CD4-positive, alpha-beta T cell treated with Interleukin-15 for 1 hour (primary cell): ENCODE results near the gene RPF1.
"Not testable (repeated sequence)": the region's sequence is repeated elsewhere in the genome, so short reads cannot be mapped to it uniquely, and the experiment has no call there.

ENCODE experiments used
- DNase-seq: peaks from one replicate; pipeline ENCODE4 v3.0.0-alpha.2; 2020

The RPF1 gene

DNA sequence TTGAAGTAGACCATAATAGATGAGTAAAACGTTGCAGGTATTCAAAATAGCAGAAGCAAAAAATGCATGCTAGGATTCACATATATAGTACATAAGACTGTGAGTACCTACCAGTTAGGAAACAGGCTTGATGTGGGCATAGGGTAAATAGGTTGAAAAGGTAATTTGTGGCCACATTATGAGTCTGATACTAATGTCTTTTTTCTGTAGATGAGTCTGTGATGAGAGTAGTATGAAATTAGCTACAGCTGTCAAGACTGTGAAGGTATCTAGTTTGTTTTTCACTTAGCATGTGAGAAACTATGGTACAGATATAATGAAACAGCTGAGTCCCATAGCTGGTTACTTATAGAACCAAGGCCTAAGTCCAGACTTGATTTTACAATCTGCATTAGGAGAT, 14.7 kb downstream of the RPF1 start:
- DNase-seq, result no peak

DNA sequence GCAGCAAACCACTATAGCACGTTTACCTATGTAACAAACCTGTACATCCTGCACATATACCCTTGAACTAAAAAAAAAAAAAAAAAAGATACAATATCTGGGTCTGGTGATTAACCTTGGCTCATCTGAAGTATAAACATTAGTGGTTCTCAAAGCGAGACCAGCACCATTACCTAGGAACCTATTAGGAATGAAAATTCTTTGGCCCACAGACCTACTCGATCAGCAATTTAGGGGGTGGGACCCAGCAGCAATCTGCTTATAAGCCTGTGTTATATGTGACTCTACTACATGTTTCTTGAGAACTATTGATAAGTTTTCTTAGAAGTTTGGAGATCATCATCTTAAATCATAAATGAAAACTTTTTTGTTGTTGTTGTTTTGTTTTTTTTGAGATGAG, 17.4 kb downstream of the RPF1 start:
- no peak for DNase-seq

GRCh38 chr1:84497631-84498275, 18.7 kb downstream of the RPF1 start:
- no peak for DNase-seq

DNA sequence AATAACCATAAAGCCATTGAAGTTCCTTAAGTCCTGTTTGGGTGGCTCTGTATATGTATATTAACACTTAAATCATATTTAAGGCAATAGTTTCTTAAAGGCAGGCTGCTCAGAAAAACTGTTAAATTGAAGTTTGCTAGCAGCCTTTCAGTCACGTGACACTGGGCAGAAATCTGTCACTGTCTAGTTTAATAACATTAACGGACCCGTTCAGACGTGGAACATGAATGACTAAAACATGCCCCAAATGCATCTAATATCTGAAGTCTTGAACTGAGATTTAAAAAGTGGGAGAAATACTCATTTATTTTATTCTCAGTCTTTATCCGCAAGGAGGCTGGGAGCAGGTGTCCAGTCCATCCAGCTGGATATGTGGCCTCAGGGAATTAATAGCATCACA, 23.9 kb downstream of the RPF1 start:
- no peak for DNase-seq

DNA sequence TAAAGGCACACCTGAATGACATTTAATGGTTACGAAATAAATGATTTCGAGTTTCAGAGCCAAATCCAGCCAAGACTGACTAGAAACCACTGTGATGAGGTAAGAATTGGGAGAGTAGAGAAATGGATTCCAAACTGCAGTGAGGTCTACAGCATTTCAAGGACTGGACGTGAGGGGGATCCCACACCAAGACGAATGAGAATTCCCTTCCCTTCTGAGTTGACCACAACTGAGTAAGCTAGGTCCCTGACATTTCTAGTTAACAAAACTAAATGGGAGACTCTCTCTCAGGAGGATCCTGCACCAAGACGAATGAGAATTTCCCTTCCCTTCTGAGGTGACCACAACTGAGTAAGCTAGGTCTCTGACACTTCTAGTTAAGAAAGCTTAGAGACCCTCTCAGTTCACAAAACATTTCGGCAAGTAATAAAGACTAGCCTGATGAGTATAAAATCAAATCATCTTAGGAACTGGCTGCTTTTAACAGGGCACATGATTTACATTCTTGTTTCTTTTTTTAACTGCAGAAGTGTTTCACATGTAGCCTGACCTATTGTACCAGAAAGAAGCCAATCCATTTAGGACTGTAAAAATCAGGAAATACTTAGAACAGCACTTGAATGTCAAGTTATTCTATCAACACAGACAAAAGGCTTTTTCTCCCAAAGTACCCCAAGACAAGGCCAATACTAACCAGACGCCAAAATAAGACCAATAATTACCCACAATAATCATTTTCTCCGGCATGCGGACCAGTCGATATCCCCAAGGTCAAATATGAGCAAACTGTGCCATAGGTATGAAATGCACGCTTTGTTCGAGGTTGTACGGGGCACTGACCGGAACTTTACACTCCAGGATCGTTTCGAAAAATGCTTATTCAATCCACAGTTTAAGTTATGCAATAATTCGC, 25.8 kb downstream of the RPF1 start:
- no peak for DNase-seq

GRCh38 chr1:84505493-84506001, 26.5 kb downstream of the RPF1 start:
- DNase-seq, result no peak

DNA sequence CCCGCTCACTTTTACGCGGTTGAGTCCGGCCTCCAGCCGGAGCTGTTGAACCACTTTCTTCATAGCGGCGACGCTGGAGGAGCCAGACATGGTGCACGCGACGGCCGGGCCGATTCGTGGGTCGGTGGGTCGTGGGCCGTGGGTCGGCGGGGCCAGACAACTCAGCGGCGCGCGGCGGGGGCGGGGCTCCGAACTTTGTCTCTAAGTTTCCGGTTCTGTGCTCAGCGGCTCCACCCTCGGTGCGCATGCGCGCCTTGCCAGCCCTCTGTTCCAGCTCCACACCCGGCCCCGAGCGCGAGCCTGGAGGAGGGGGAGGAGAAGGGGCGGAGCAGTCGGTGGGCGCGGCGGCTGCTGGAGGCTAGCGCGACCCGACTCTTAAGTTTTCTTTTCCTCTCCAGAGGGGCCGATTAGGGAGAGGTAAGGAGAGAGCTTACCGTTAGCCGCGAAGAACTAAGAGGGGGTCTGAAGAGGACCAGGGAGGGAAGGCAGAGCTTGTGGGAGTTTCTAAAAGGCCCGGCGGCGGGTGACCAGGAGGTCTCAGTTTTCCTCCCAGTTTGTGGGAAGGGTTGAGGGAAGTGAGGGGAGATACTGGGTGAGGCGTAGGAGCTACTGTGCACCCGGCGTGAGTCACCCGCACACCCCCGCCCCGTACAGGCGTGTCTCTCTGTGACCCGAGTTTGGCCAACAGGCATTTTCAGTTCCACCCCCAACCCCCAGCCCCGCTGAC, 27.1 kb downstream of the RPF1 start, which contains the start of the genes GNG5 and SPATA1:
Gene GNG5 (minus strand): TSS at position 580 of the 727 bp plus-strand sequence. CDS start 490 bp downstream, at position 90.
Gene SPATA1 (plus strand): TSS at position 385 of the 727 bp plus-strand sequence. CDS start 9,974 bp downstream, outside the sequence.
- peak; percentile 97 for DNase-seq

DNA sequence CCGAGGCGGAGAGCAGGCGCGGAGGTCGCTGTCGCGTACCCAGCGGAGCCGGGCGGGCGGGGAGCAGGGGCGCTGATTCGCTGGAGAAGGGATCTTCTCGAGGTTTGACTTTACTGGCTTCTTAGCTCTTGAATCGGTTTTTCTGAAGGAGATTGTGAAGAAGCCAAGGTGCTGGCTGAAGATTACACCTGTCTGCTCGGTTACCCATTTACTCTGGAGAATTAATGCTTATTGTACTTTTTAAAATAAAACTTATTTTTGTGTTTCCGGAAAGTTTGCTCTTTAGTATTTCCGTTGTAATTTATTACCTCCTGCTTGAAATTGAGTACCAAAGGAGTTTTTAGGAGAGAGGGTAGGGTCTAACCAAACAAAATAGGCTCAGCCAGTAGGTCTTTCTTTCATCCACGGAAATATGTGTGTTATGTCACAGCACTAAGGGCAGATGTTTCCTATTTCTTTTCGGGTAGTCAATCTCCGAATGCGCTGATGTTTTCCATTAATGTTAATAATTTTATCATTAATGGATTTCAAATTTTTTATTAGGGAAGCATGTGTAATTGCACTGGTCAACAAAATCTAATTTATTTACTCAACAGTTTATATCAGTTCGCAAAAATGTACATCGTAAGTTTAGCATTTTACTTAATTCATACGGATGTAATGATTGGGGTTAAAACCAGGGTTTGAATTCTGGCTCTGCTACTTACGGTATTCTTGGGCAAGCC, 27.8 kb downstream of the RPF1 start:
- no peak for DNase-seq

DNA sequence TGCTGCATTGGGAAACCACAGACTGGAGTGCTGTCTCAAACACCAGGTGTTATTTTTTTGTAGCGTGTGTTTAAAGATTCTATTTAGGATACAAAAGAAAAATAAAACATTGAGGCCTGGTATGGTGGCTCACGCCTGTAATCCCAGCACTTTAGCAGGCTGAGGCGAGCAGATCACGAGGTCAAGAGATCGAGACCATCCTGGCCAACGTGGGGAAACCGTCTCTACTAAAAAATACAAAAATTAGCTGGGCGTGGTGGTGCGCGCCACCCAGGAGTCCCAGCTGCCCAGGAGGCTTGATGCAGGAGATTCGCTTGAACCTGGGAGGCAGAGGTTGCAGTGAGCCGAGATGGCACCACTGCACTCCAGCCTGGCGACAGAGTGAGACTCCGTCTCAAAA, 28.8 kb downstream of the RPF1 start:
- DNase-seq, result not testable (repeated sequence)

- no peak for DNase-seq
Observed at GRCh38 chr1:84508510-84508909, 29.4 kb downstream of the RPF1 start.

DNA sequence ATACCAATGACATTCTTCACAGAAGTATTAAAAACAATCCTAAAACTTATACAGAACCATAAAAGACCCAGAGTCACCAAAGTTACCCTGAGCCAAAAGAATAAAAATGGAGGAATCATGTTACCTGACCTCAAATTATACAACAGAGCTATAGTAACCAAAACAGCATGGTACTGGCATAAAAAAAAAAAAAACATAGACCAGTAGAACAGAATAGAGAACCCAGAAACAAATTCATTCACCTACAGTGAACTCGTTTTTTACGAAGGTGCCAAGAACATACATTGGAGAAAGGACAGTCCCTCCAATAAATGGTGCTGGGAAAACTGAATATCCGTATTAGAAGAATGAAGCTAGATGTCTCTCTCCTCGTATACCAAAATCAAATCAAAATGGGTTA, 30.0 kb downstream of the RPF1 start:
- DNase-seq, result no peak

GRCh38 chr1:84510165-84510564, 31.1 kb downstream of the RPF1 start:
- DNase-seq, result no peak

DNA sequence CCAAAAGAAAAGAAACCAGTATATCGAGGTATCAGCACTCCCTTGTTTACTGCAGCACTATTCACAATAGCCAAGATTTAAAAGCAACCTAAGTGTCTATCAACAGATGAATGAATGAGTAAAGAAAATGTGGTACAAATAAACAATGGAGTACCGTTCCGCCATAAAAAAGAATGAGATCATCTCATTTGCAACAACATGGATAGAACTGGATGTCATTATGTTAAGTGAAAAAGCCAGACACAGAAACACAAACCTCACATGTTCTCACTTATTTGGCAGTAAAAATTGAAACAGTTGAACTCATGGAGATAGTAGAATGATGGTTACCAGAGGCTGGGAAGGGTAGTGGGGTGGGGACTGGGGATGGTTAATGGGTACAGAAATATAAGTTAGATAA, 31.6 kb downstream of the RPF1 start:
- no peak for DNase-seq

GRCh38 chr1:84524590-84524989, 45.5 kb downstream of the RPF1 start:
- no peak for DNase-seq

GRCh38 chr1:84525779-84526178, 46.7 kb downstream of the RPF1 start:
- DNase-seq, result no peak

GRCh38 chr1:84538599-84538998, 59.5 kb downstream of the RPF1 start:
- DNase-seq, result no peak

DNA sequence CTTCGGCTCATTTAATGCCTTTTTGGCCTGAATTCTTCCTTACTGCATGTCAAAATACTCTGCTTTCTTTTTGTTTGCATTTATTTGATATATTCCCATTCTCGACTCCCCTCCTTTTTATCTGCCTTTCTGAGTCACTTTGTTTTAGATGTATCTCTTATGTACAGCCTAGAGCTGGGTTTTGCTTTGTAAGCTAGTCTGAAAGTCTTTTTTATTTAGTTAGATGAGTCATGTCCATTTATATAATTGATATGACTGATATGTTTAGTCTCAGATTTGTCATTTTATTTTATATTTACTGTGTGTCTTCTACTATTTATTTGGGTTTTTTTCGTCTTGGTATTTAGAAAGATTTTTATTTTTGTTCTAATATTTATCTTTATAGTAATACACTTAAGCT, 60.9 kb downstream of the RPF1 start:
- no peak for DNase-seq

DNA sequence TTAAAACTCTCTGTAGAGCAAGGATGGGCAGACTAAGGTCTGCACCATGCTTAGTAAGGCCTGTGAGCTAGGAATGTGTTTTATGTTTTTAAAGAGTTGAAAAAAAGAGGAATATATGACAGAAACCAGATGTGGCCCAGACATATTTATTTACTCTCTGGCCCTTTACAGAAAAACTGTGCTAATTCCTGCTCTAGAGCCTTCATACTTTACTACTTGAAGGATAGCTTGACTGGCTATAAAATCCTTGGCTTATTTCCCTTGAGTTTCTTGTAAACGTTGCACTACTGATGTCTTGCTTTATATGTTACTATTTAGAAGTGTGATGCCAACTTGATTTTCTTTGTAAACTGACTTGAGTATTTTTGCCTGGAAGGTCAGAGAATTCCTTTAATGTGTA, 61.7 kb downstream of the RPF1 start:
- no peak for DNase-seq

GRCh38 chr1:84541679-84542078, 62.6 kb downstream of the RPF1 start:
- DNase-seq, result no peak
